H7 (cell line): ENCODE data around the gene L3HYPDH. TPM values are rescaled to one million over a fixed set of nuclear protein-coding genes. Genes with fewer than 3 reads are reported as not detected.
"Not testable (repeated sequence)": the region's sequence is repeated elsewhere in the genome, so short reads cannot be mapped to it uniquely, and the experiment has no call there.

ENCODE experiments used
- DNase-seq: peaks from one replicate; pipeline ENCODE4 v3.0.0; 2012
- H3K27me3 ChIP-seq: 2 replicates; pipeline ENCODE4 v1.6.0; 2011; ENCODE audit warnings: mild to moderate bottlenecking, low read length; ENCODE audit not compliant: control insufficient read depth, insufficient read depth
- H3K36me3 ChIP-seq: replicated peaks from 2 replicates; pipeline ENCODE4 v1.5.1; 2011; ENCODE audit warnings: low read length; ENCODE audit not compliant: control insufficient read depth, insufficient read depth
- H3K4me3 ChIP-seq: 2 replicates; pipeline ENCODE4 v1.5.1; 2011; ENCODE audit warnings: low read depth, mild to moderate bottlenecking, control low read depth, low read length, moderate library complexity; ENCODE audit not compliant: insufficient read depth
- total RNA-seq: library from RNA; depleted of rRNA; stranded (reverse); fragments of >200 nt; shearing (Covaris generic); gene quantifications from 2 replicates; pipeline ENCODE4 v1.2.3, GENCODE V29; 2014

The L3HYPDH gene
- total RNA-seq, 1 experiment from 2014 or later = 18.6 TPM

DNA sequence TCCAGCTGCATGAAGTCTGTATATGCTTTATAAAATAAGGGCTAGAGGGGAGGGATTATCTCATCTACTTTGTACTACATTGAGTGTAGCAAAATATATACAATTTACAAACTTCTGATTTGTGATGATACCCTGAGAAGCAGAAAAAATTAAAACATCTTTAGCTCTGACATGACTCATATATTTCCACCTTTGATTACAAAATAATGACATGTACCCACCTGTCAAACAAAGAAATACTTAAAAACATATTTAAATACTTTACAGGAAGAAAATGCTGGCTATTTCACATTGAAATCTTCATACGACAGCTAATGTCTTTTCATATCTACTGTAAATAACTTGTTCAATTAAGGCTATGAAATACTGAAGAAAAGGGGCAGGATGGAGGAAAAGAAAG, 22.3 kb downstream of the L3HYPDH start:
- Histone ChIP-seq H3K4me3 (no peak overlapping the region), H3K27me3 (peaks cover 25% of the 10 kb centered on the region), H3K36me3 (no peaks in the 10 kb centered on the region)
- DNase-seq = no peak

DNA sequence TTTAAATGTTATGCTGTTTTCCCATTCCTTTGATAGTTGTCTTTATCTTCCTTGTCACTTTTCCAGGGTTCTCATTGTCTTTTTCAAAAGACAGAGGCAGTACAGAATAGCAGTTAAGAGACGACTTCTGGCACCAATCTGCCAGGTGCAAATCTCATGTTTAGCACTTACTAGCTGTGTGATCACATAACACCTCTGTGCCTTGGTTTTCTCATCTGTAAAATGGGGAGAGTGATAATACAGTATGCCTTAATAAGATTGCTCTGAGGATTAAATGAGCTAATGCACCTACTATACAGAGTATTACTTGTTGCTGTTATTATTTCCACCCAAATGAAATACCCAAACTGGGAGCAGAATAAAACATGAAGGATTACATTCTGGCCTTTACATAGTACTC, 23.8 kb downstream of the L3HYPDH start:
- Histone ChIP-seq H3K4me3 (no peak overlapping the region), H3K27me3 (peaks cover 21% of the 10 kb centered on the region), H3K36me3 (no peaks in the 10 kb centered on the region)
- no peak for DNase-seq

DNA sequence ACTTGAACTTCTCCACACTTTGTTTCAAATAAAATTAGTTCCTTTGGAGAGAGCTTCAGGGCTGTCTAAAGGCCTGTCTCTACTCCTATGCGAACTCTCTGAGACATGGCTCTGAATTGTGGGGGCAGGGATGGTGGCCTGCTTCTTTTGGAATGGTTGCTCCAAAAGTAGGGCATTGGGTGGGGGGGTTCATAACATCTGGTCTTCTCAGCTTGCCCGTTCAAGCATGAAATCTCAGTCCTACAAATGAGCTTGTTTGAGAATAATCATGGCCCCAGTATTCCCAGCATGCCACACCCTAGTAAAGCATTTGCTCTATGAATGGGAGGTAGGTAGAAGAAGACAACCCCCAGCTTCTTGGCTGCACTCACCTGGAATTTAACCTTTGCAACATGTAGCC, 25.7 kb downstream of the L3HYPDH start:
- no peak for DNase-seq
- Histone ChIP-seq H3K27me3 (peaks cover 7% of the 10 kb centered on the region), H3K4me3 (no peak overlapping the region), H3K36me3 (no peaks in the 10 kb centered on the region)

DNA sequence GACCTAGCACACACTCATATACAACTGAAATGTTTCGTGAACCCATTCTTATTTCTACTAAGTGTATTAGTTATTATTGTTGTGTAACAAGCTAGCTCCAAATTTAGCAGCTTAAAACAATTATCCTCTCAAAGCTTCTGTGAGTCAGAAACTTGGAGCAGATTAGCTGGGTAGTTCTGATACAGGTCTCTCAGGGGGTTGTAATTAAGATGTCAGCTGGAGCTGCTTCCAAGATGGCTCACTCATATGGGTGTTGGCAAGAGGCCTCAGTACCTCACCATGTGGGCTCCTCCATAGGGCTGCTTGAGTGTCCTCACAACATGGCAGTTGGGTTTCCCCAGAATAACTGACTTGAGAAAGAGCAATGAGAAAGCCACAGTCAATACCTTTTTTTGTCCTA, 28.8 kb downstream of the L3HYPDH start:
- Histone ChIP-seq H3K27me3 (no peaks in the 10 kb centered on the region), H3K4me3 (no peak overlapping the region), H3K36me3 (no peaks in the 10 kb centered on the region)
- DNase-seq = no peak

DNA sequence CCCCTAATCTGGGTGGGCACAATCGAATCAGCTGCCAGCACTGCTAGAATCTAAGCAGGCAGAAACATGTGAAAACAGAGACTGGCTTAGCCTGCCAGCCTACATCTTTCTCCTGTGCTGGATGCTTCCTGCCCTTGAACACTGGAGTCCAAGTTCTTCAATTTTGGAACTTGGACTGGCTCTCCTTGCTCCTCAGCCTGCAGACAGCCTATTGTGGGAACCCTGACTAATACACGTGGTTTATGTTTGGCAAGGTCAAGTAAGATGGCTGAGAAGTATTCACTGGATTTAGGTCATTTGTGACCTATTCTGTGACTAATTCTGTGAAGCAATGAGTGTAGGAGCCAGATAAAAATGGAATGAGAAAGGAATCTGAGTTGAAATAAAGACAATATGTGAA, 30.1 kb downstream of the L3HYPDH start:
- H3K27me3 ChIP-seq = no peaks in the 10 kb centered on the region
- DNase-seq = no peak
- no peak overlapping the region for H3K4me3 ChIP-seq
- no peaks in the 10 kb centered on the region for H3K36me3 ChIP-seq

DNA sequence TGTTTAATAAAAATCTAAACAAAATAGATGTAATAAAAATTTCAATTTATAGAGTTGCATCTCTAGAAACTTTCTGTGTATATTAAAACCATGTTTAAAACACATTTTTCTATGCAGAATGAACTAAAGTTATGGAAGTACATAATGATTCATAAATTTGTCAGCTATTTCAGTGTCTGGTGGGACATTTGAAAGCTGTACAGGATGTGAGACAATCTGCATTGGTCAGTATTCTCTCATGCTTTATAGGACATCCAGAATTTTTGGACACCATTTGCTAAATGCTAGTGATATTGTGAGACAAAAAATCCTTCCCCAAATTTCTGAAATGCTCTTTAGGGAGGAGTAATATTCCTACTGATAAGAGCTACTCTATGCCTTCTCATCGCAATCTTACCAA, 32.4 kb downstream of the L3HYPDH start:
- DNase-seq = no peak
- Histone ChIP-seq H3K27me3 (no peaks in the 10 kb centered on the region), H3K36me3 (no peaks in the 10 kb centered on the region), H3K4me3 (no peak overlapping the region)

DNA sequence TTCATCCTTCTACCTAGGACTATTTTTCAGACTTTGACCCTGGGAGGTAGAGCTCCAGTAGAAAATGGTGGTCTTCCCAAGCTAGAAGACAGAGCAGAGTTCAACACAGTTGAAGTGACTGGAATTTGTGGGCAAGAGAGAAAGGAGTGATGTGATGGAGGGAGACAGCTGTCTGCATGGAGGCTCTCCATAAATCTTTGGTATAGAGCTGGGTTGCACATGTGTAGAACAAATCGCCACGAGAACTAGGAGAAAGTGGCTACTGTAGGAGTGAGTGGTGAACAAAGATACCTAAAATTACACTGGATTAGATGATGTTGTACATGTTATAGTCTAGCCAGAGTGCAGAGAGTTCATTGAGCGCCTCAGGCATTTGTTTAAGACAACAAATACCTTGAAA, 33.5 kb downstream of the L3HYPDH start:
- no peaks in the 10 kb centered on the region for H3K36me3 ChIP-seq
- no peaks in the 10 kb centered on the region for H3K27me3 ChIP-seq
- H3K4me3 ChIP-seq = no peak overlapping the region
- no peak for DNase-seq

DNA sequence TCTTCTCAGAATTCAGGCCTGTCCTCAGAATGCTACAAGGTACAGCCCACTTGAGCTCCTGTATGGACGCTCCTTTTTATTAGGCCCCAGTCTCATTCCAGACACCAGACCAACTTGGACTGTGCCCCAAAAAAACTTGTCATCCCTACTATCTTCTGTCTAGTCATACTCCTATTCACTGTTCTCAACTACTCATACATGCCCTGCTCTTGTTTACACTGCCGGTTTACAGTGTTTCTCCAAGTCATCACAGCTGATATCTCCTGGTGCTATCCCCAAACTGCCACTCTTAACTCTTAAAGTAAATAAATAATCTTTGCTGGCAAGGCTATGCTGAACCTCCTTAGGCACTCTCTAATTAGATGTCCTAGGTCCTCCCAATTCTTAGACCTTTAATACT, 35.5 kb downstream of the L3HYPDH start:
- not testable (repeated sequence) for H3K36me3 ChIP-seq, DNase-seq

DNA sequence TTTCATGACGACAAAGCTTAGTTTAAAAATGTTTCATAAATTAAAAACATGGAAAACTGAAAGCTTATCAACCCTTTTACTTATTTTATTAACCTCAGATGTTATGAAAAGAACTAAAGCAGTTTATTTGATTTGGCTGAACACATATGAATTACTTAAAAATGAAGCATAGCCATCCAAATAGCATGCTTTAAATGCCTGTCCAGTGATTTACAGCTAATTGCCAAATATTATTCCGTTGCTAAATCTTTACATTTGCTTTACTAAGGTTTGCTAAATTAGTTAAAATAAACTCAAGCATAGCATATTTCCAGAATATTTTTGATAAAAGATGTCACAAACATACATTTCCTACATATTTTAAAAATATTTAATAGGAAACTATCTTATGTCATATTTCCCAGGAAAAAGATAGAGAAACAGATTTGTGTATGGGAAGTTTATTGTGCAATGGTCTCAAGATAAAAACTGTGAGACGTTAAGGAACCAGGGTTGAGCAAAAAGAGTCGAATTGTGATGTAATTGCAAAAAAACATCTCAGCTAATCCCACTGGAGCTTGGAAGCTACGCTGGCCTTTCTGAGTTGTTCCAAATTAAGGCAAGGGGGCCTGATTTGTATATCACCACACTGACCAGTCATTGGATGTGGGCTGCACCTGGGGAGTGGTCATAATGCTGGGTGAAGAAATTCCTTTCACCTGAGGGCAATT, 44.8 kb downstream of the L3HYPDH start:
- Histone ChIP-seq H3K27me3 (no peaks in the 10 kb centered on the region), H3K36me3 (no peaks in the 10 kb centered on the region), H3K4me3 (no peak overlapping the region)
- DNase-seq = no peak

More for the DNA sequence above, 35.5 kb downstream of the L3HYPDH start:
- H3K27me3 ChIP-seq, H3K4me3 ChIP-seq: not testable (repeated sequence)

DNA sequence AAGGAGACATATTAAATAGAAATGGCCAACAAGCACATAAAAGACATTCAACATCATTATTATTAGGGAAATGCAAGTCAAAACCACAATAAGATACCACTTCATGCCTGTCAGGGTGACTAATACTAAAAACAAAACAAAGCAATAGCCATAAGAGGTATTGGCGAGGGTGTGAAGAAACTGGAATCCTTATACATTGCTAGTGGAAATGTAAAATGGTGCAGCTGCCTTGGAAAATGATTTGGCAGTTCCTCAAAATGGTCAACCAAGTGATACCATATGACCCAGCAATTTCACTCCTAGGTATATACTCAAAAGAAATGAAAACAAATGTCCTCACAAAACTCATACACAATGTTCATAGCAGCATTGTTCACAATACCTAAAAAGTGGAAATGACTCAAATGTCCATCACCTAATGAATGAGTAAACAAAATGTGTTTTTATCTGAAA, 46.0 kb downstream of the L3HYPDH start:
- Histone ChIP-seq H3K27me3 (no peaks in the 10 kb centered on the region), H3K36me3 (no peaks in the 10 kb centered on the region), H3K4me3 (no peak overlapping the region)
- DNase-seq = no peak

DNA sequence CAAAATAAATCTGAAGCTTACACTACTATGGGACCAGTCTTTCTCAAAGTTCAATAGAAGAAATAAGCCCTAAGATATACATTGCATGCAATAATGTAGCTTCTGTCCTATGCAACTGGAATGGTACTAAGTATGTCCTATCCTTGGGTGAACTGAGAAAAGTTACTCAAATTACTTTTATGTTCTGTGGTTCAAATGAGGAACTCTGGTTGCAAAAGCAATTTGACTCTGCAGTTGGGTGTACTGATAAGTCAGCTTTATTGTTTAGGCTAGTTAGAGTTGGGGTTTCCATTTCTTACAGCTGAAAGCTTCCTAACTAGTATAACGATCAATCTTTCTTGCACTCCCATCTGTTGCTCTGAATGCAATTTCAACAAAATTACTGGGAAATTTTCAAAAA, 48.2 kb downstream of the L3HYPDH start:
- Histone ChIP-seq H3K27me3 (no peaks in the 10 kb centered on the region), H3K36me3 (no peaks in the 10 kb centered on the region), H3K4me3 (no peak overlapping the region)
- DNase-seq = no peak

DNA sequence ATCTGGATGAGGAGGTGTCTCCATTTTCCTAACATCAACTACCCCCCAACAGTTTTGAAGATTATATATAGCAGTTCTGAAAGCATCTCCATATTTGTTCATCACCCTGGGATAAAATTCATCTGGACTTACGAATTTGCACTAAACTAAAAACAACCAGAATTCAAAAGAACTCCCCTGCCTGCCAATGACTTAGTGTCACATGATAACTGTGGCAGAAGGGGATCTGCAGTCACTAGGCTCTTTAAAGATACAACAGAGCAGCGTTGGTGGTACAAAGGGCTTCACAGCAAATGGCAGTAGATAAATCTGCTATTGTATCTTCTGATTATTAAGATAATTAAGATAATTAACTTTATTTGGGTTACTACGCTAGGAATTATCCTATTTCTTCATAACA, 49.1 kb downstream of the L3HYPDH start:
- Histone ChIP-seq H3K36me3 (no peaks in the 10 kb centered on the region), H3K27me3 (no peaks in the 10 kb centered on the region)
- DNase-seq = no peak

DNA sequence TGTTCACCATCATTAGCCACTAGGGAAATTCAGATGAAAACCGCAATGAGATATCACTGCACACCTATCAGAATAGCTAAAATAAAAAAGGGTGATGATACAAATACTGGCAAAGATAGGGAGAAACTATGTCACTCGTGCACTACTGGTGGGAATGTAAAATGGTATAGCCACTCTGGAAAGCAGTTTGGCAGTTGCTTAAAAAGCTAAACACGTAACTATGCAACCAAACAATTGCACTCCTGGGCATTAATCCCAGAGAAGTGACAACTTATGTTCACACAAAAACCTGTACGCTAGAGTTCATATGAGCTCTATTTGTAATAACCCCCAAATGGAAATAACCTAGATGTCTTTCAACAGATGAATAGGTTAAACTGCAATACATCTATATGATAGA, 54.4 kb downstream of the L3HYPDH start:
- Histone ChIP-seq H3K36me3 (no peaks in the 10 kb centered on the region), H3K4me3 (no peak overlapping the region), H3K27me3 (no peaks in the 10 kb centered on the region)
- no peak for DNase-seq

More for the DNA sequence above, 49.1 kb downstream of the L3HYPDH start:
- no peak overlapping the region for H3K4me3 ChIP-seq

DNA sequence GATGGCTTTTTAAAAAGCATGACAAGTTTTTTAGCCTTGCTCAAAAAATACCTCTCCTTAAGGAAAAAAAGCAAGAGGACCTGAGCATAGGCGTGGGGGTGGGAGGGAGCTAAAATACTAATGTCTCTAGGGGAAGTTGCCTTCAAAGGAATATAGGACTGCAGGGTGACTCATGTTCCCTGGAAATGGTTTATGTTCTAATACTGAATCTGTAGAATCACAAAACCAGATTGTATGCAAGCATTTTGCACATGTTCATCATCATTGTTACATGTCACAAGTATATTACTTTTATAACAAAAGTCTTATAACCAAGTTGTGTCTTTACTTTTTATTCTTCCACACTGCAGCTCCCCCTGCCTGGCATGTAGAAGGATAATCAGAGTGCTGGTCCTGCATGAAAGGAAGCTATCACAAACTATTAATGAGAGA, 55.6 kb downstream of the L3HYPDH start:
- H3K36me3 ChIP-seq = no peaks in the 10 kb centered on the region
- H3K4me3 ChIP-seq = no peak overlapping the region
- DNase-seq = no peak
- H3K27me3 ChIP-seq = no peaks in the 10 kb centered on the region

DNA sequence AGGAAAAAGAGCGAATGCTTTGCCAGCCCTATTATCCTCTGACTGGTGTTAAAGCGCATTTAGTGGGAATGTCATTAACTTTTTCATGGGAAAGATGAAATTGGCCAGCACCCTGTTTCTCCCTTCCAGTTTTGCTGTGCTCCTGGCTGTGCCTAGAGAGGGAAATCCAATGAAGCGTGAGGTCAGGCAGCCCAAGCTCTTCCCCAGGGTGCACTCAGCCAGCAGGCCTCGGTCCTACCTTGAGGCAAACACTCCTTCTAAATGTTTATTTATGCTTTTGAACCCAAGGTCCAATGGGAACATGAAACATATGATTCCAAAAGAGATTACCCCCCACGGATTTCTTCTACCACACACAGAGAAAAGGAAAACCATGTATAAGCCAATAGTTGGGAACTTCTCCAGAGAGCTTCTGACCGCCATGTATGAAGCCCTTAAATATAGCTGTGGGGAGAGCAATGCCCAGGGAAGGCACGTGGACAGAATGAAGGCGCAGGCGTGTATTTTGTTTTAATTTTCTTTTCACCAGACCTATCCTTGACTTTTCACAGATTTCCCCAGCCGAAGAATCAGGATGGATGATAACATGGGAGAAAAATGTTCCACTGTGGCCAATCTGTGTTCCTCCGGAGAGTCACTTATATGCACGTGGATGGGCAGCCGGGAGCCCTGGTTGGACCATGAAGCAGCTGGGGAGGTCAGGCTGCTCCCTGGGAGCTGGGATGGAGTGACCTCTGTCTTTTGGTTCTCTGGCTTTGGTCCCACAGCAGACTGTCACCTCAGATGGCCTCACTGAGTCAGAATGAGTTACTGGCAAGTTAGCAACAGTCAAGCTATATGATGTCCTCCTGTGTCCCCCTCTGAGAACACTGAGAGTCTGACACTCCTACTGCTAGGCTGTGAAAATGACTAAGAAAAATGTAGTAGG, 56.3 kb downstream of the L3HYPDH start:
- no peak overlapping the region for H3K4me3 ChIP-seq
- no peaks in the 10 kb centered on the region for H3K27me3 ChIP-seq
- DNase-seq = no peak
- H3K36me3 ChIP-seq = no peaks in the 10 kb centered on the region
